Measurements from ENCODE around the gene C22orf39.
A peak's percentile ranks its signal among the peaks of the same experiment; 100 is the strongest.
"Not testable (repeated sequence)": the region's sequence is repeated elsewhere in the genome, so short reads cannot be mapped to it uniquely, and the experiment has no call there.

C22orf39 gene

GRCh38 chr22:19453718-19454117 is 6.2 kb upstream of the C22orf39 start:
- Histone ChIP-seq H3K4me3 (ENCODE audit: insufficient read depth, low read depth, low read length, poor library complexity, severe bottlenecking) (no peak overlapping the region), H3K36me3 (ENCODE audit: control insufficient read depth, insufficient read depth, low read length) (peaks cover 62% of the 10 kb centered on the region), H3K9me3 (ENCODE audit: control insufficient read depth, low read length) (no peaks in the 10 kb centered on the region), H3K4me1 (ENCODE audit: control insufficient read depth, insufficient read depth, low read length, poor library complexity, severe bottlenecking) (no peaks in the 10 kb centered on the region), H3K27me3 (replicated peaks; ENCODE audit: control insufficient read depth, insufficient read depth, low read length, poor library complexity, severe bottlenecking) (no peaks in the 10 kb centered on the region), H3K27ac (ENCODE audit: insufficient read depth, low read length, poor library complexity, severe bottlenecking) (no peak overlapping the region)
- DNase-seq, result no peak

- H3K36me3 ChIP-seq (ENCODE audit: control insufficient read depth, insufficient read depth, low read length), result peaks cover 48% of the 10 kb centered on the region
Measured at GRCh38 chr22:19451570-19451969, 4.1 kb upstream of the C22orf39 start.

GRCh38 chr22:19450363-19451175 is 3.1 kb upstream of the C22orf39 start:
- no peaks in the 10 kb centered on the region for H3K9me3 ChIP-seq (ENCODE audit: control insufficient read depth, low read length)

More at GRCh38 chr22:19451570-19451969, 4.1 kb upstream of the C22orf39 start:
- Histone ChIP-seq H3K4me1 (ENCODE audit: control insufficient read depth, insufficient read depth, low read length, poor library complexity, severe bottlenecking) (peaks cover 9% of the 10 kb centered on the region), H3K27me3 (replicated peaks; ENCODE audit: control insufficient read depth, insufficient read depth, low read length, poor library complexity, severe bottlenecking) (no peaks in the 10 kb centered on the region), H3K4me3 (ENCODE audit: insufficient read depth, low read depth, low read length, poor library complexity, severe bottlenecking) (no peak overlapping the region), H3K27ac (ENCODE audit: insufficient read depth, low read length, poor library complexity, severe bottlenecking) (no peak overlapping the region), H3K9me3 (ENCODE audit: control insufficient read depth, low read length) (no peaks in the 10 kb centered on the region)
- DNase-seq, result no peak

GRCh38 chr22:19449422-19449767 is 1.9 kb upstream of the C22orf39 start:
- H3K27ac ChIP-seq (ENCODE audit: insufficient read depth, low read length, poor library complexity, severe bottlenecking), result no peak overlapping the region
- H3K36me3 ChIP-seq (ENCODE audit: control insufficient read depth, insufficient read depth, low read length), result peaks cover 28% of the 10 kb centered on the region
- H3K9me3 ChIP-seq (ENCODE audit: control insufficient read depth, low read length), result no peaks in the 10 kb centered on the region
- H3K4me1 ChIP-seq (ENCODE audit: control insufficient read depth, insufficient read depth, low read length, poor library complexity, severe bottlenecking), result peaks cover 14% of the 10 kb centered on the region
- no peaks in the 10 kb centered on the region for H3K27me3 ChIP-seq (replicated peaks; ENCODE audit: control insufficient read depth, insufficient read depth, low read length, poor library complexity, severe bottlenecking)
- H3K4me3 ChIP-seq (ENCODE audit: insufficient read depth, low read depth, low read length, poor library complexity, severe bottlenecking), result no peak overlapping the region
- DNase-seq, result no peak

More at GRCh38 chr22:19450363-19451175, 3.1 kb upstream of the C22orf39 start:
- Histone ChIP-seq H3K27me3 (replicated peaks; ENCODE audit: control insufficient read depth, insufficient read depth, low read length, poor library complexity, severe bottlenecking) (no peaks in the 10 kb centered on the region), H3K36me3 (ENCODE audit: control insufficient read depth, insufficient read depth, low read length) (peaks cover 38% of the 10 kb centered on the region), H3K27ac (ENCODE audit: insufficient read depth, low read length, poor library complexity, severe bottlenecking) (no peak overlapping the region), H3K4me3 (ENCODE audit: insufficient read depth, low read depth, low read length, poor library complexity, severe bottlenecking) (no peak overlapping the region), H3K4me1 (ENCODE audit: control insufficient read depth, insufficient read depth, low read length, poor library complexity, severe bottlenecking) (peaks cover 14% of the 10 kb centered on the region)
- no peak for DNase-seq

GRCh38 chr22:19448739-19449421 is 1.4 kb upstream of the C22orf39 start:
- Histone ChIP-seq H3K9me3 (ENCODE audit: control insufficient read depth, low read length) (no peaks in the 10 kb centered on the region), H3K27me3 (replicated peaks; ENCODE audit: control insufficient read depth, insufficient read depth, low read length, poor library complexity, severe bottlenecking) (no peaks in the 10 kb centered on the region), H3K36me3 (ENCODE audit: control insufficient read depth, insufficient read depth, low read length) (peaks cover 28% of the 10 kb centered on the region), H3K4me3 (ENCODE audit: insufficient read depth, low read depth, low read length, poor library complexity, severe bottlenecking) (no peak overlapping the region), H3K4me1 (ENCODE audit: control insufficient read depth, insufficient read depth, low read length, poor library complexity, severe bottlenecking) (peaks cover 14% of the 10 kb centered on the region), H3K27ac (ENCODE audit: insufficient read depth, low read length, poor library complexity, severe bottlenecking) (no peak overlapping the region)
- DNase-seq, result no peak

GRCh38 chr22:19448076-19448607 is 631 bp upstream of the C22orf39 start:
- H3K27me3 ChIP-seq (replicated peaks; ENCODE audit: control insufficient read depth, insufficient read depth, low read length, poor library complexity, severe bottlenecking), result no peaks in the 10 kb centered on the region
- peak overlapping the region; percentile 70 for H3K4me3 ChIP-seq (ENCODE audit: insufficient read depth, low read depth, low read length, poor library complexity, severe bottlenecking)
- H3K4me1 ChIP-seq (ENCODE audit: control insufficient read depth, insufficient read depth, low read length, poor library complexity, severe bottlenecking), result peaks cover 14% of the 10 kb centered on the region
- no peaks in the 10 kb centered on the region for H3K9me3 ChIP-seq (ENCODE audit: control insufficient read depth, low read length)
- peak in 1 of 3 donors; percentile 18 for DNase-seq
- H3K27ac ChIP-seq (ENCODE audit: insufficient read depth, low read length, poor library complexity, severe bottlenecking), result peak overlapping the region; percentile 77
- peaks cover 22% of the 10 kb centered on the region for H3K36me3 ChIP-seq (ENCODE audit: control insufficient read depth, insufficient read depth, low read length)

GRCh38 chr22:19446603-19447329 is 745 bp downstream of the C22orf39 start:
- peaks cover 14% of the 10 kb centered on the region for H3K4me1 ChIP-seq (ENCODE audit: control insufficient read depth, insufficient read depth, low read length, poor library complexity, severe bottlenecking)
- DNase-seq, result no peak
- H3K4me3 ChIP-seq (ENCODE audit: insufficient read depth, low read depth, low read length, poor library complexity, severe bottlenecking), result peak overlapping the region; percentile 70
- H3K27ac ChIP-seq (ENCODE audit: insufficient read depth, low read length, poor library complexity, severe bottlenecking), result peak overlapping the region; percentile 77
- peaks cover 14% of the 10 kb centered on the region for H3K36me3 ChIP-seq (ENCODE audit: control insufficient read depth, insufficient read depth, low read length)
- no peaks in the 10 kb centered on the region for H3K27me3 ChIP-seq (replicated peaks; ENCODE audit: control insufficient read depth, insufficient read depth, low read length, poor library complexity, severe bottlenecking)
- no peaks in the 10 kb centered on the region for H3K9me3 ChIP-seq (ENCODE audit: control insufficient read depth, low read length)

- DNase-seq; H3K27ac ChIP-seq (ENCODE audit: insufficient read depth, low read length, poor library complexity, severe bottlenecking); H3K27me3 ChIP-seq (replicated peaks; ENCODE audit: control insufficient read depth, insufficient read depth, low read length, poor library complexity, severe bottlenecking); H3K4me3 ChIP-seq (ENCODE audit: insufficient read depth, low read depth, low read length, poor library complexity, severe bottlenecking); H3K9me3 ChIP-seq (ENCODE audit: control insufficient read depth, low read length): not testable (repeated sequence)
- Histone ChIP-seq H3K36me3 (ENCODE audit: control insufficient read depth, insufficient read depth, low read length) (peaks cover 18% of the 10 kb centered on the region), H3K4me1 (ENCODE audit: control insufficient read depth, insufficient read depth, low read length, poor library complexity, severe bottlenecking) (peaks cover 14% of the 10 kb centered on the region)
Measured at GRCh38 chr22:19445279-19445982, 2.1 kb downstream of the C22orf39 start.

- no peak for DNase-seq
- H3K27me3 ChIP-seq (replicated peaks; ENCODE audit: control insufficient read depth, insufficient read depth, low read length, poor library complexity, severe bottlenecking), result no peaks in the 10 kb centered on the region
- no peak overlapping the region for H3K27ac ChIP-seq (ENCODE audit: insufficient read depth, low read length, poor library complexity, severe bottlenecking)
- H3K4me3 ChIP-seq (ENCODE audit: insufficient read depth, low read depth, low read length, poor library complexity, severe bottlenecking), result no peak overlapping the region
- no peaks in the 10 kb centered on the region for H3K9me3 ChIP-seq (ENCODE audit: control insufficient read depth, low read length)
- H3K4me1 ChIP-seq (ENCODE audit: control insufficient read depth, insufficient read depth, low read length, poor library complexity, severe bottlenecking), result peaks cover 14% of the 10 kb centered on the region
- H3K36me3 ChIP-seq (ENCODE audit: control insufficient read depth, insufficient read depth, low read length), result peaks cover 18% of the 10 kb centered on the region
Measured at GRCh38 chr22:19443544-19444211, 3.8 kb downstream of the C22orf39 start.

All from effector memory CD4-positive, alpha-beta T cell (primary cell).